NCI-H526 (cell line): Measurements from ENCODE around the gene SIGLEC1.

Experiments used
- DNase-seq, 2 experiments: peaks; one replicate each; lab custom pipeline; 2025; lab: John Stamatoyannopoulos, UW

Gene SIGLEC1

DNA sequence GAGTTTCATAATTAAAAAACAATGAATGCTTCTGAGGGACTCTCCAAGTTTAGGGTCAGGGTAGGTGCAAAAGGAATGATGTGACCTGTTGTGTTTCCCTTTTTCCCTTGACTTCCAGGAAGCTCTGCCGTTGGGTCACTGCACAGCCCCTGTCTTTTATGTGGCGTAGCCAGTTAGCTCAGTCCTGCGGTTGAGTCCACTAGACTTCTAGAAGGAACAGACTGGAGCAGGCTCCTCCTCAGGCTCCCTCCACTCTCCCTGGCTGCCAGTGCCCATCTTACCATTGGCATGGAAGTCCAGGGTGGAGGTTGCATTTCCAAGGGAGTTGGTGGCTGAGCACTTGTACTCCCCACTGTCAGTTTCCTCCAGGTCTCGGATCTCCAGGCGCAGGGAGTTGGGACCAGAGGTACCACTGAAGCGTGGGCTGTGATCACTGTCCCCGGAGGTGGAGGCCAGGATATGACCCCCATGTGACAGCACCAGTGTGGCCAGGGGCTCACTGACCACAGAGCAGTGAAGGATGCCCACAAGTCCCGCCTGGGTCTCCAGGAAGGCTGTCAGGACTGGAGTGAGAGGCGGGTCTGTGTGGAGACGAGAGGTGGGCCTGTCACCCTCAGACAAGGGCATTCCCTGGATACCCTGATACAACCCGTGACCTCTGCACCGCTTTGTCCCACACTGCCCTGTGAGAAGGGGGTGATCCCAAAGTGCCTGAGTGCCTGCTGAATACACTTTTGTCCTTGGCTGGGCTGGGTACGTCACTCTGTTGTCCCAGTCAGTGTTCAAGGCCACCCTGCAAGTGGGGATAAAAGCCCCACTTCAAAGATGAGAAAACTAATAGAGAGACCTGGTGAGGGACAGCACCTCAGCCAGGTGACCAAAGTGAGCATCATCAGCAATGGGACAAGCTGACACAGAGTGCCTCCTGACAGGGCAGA lies 11.1 kb downstream of the SIGLEC1 start:
- no peak for DNase-seq

DNA sequence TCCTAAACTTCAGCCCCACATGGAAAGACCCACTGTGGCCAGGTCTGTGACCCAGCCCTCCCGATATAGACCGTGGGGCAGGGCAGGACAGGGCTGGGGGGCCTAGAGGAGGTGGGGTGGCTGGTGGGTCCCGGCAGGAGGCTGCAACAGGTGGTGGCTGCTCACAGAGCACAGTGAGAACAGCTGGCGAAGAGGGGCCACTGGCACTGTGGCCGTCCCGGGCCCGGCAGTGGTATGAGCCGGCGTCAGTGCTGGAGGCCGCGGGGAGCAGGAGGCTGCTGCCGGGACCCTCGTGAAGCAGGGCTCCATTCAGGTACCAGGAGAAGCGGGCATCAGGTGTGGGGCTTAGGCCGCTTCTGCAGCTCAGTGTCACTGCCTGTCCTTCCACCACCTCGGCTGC lies 13.4 kb downstream of the SIGLEC1 start:
- no peak for DNase-seq

DNA sequence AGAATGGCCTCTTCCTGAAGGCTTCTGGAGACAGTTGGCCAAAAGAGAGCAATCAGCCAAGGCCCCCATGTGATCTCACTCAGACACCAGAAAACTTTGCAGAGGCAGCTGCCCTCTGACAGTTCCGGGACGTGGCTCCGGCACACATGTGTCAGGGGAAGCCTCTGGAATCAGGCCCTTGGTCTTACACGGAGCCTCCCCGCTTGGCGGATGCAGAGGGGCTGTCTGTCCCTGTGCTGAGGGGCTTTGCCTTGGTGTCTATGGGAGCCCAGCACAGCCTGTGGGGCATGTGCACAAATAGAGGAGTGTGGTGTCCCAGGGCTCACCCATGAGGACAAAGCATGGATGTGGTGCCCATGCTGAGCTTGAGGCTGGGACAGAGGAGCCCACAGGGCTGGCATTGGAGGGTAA lies 13.8 kb downstream of the SIGLEC1 start:
- DNase-seq, result no peak

DNA sequence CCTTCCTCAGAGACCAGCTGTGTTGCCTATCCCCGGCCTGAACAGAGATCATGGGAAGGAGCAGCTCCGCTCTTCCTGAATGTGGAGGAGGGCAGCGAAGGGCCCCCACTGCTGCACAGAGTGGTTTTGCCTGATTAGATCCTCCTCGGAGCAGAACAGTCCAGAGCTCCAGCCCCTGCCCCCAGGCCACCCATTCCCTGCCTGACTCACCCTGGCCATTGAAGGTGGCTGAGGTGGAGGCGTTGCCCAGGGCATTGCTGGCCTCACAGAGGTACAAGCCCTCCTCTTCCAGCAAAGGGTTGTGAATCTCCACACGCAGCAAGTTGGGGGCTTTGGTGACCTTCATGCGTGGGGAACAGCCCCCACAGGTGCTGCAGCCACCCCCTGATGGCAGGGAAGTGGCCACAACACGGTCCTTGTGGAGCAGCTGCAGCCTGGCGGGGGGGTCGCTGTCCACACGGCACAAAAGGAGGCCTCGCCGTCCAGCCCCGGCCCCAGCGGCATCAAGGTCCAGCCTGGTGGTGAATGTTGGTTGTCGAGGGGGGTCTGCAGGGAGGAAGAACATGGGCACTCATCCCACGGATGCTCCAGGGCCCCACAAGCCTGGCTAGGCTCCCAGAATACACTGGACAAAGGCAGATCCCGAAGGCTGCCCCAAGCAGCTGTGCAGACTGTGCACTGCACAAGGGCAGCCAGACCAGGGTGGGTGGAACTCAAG lies 14.7 kb downstream of the SIGLEC1 start:
- no peak for DNase-seq

DNA sequence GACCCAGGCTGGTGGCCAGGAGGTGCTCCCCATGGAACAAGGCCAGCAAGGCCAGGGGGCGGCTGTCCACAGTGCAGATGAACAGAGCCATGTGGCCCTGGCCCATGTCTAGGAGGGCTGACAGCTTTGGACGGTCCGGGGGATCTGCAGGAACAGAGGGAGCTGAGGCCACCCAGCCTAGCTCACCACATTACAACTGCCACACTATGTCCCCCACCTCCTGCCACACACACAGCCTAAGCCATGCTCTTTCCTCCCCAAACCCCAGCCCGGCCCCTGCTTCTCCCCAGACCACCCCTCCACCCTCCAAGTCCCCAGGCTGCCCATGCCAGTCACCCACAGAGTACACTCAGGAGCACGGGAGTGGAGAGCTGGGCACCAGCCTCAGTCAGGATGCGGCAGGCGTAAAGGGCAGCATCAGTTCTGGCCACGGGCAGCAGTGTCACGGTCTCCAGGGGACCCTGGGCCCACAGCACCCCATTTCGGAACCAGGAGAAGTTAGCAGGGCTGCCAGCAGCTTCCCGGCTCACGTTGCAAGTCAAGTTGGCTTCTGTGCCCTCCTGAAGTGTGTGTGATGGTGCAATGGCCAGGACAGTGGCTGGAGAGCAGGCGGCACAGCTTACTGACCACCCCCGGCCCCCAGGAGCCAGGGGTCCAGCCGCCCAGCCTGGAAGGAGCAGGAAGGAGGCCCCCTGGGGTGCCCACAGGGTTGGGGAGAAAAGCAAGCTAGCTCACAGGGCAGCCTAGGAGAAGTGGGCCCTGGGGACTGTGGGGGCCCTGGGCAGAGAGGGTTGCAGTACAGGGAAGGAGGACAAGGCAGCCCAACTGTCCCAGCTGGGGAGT lies 15.4 kb downstream of the SIGLEC1 start:
- DNase-seq, result no peak

DNA sequence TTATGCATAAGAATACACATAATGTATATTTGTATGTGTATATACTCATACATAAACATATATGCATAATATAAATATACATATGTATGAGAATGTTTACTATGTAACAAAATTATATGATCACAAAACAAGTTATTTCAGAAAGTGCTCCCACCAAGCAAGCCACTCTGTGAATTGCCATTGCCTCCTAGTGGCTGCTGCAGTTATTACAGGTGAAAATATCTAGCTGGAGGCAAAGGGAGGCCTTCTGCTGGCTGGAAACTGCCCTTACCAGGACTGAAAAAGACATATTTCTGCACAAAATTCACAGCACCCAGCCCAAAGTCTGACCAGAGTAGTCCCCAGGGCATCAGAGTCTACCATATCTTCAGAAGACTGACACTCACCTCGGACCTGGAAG lies 16.2 kb downstream of the SIGLEC1 start:
- DNase-seq, result peak; percentile 16 to 50

DNA sequence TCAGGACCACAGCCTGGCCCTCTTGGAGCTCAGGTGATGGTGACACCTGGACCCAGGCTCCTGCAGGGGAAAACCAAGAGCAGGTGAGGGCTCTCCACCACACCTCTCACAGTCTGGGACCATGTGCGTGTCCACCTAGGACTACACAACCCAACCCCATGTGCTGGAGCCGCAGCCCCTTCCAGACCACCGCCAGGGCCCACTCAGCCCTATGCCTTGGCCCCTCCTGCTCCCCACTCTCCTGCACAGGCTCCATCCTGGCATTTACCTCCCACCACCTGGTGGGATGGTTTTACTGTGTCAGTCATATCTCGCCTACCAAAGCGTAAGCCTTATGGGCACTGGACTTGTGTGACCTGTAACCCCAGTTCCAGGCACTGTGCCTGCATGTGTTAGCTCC lies 17.5 kb downstream of the SIGLEC1 start:
- no peak for DNase-seq

DNA sequence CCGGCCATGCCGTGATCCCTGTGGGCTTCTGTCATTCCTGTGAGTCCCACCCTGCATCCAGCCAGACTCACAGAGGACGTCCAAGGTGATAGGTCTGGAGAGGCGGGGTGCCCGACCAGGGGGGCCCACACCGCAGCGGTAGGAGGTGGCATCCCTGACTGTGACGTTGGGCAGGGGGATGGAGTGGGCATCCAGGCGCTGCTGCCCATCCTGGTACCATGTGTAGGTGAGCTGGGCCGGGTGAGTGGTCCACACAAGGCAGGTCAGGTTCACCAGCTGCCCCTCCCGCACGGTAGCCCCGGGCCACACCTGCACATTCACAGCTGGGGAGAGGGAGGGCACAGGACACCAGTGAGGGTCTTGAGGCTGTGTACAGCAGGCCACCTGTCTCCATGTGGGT lies 19.0 kb downstream of the SIGLEC1 start:
- DNase-seq, result no peak

DNA sequence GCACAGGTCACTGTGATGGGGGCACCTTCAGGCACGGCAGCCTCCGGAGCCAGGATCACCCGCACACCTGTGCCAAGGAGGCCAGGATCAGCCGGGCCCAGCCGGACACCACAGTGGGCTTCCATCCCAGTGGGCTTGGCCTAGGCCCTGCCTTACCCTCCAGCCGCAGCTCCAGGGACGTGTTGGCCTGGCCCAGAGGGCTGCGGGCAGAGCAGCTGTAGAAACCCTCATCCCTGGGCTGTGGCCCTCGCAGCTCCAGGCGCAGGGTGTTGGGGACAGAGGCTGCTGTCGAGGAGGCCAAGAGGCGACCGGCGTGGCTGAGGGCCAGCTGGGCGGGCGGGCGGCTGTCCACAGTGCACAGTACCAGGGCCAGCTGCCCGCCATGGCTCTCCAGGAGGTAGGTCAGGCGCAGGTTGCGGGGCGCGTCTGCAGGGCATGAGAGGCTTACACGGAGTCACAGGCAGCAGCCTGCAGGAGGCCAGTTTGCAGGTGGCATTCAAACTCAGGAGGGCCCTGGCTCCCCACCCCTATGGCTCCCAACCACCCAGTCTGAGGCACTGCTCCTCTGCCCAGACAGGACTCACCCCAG lies 19.6 kb downstream of the SIGLEC1 start:
- no peak for DNase-seq

DNA sequence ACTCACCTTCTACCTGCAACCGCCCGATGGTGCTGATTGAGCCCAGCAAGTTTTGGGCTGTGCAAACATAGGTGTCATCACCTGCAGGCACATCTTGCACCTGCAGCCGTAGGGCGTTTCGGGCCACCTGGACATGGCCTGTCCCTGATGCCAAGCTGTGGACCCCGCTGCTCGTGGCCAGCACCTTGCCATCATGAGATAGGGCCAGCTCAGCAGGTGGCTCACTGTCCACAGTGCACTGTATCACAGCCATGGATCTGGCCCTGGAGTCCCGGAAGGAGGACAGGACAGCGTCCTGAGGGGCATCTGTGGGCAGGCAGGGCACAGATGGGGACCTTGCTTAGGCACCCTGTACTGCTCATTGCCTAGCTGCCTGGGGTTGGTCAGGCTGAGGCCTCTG lies 20.5 kb downstream of the SIGLEC1 start:
- DNase-seq, result no peak

DNA sequence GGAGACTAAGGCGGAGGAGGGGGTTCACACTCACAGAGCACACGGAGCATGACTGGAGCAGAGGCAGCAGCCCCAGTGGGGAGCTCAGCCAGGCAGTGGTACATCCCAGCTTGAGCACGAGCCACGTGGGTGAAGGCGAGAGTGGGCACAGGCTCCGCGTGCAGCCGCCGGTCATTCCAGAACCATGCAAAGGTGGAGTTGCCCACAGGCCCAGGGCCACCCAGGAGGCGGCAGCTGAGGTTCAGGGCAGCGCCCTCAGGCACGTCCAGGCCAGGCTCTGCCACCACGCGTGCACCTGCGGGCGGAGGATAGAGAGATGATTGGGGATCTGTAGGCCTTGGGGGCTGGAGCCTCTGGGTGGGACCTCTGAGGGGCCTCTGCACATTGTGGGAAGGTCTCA lies 21.1 kb downstream of the SIGLEC1 start:
- DNase-seq, result no peak

DNA sequence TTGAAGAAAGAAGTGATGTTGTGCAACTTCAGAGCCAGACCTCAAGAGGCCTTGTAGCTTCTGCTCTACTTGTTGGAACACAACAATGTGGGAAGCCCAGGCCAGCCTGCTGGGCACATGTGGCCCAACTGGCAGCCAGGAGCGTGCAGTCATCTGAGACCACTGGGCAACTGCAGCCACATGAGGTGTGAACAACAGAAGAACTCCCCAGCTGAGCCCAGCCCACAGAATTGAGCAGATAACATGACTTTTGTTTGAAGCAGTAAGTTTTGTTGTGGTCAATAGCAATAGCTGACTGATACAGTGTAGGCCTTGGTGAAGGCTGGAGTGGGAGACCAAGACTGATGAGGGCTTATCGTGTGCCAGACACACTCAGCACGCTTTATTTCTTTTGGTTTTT lies 22.0 kb downstream of the SIGLEC1 start:
- DNase-seq, result no peak

DNA sequence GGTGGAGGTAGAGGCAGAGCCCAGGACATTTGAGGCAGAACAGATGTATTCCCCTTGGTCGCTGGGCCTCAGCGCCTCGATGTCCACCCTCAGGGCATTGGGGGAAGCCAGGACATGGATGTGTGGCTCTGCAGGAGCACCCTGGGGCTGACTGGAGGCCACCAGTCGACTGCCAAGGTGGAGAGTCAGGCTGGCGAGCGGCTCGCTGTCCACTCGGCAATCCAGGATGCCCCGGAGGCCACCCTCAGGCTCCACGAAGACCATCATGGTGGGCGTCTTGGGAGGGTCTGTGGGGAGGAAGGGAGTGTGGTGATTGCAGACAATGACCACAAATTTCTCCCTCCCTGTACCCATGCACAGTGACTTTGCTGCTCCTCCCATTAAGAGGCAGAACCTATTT lies 22.4 kb downstream of the SIGLEC1 start:
- DNase-seq, result no peak

DNA sequence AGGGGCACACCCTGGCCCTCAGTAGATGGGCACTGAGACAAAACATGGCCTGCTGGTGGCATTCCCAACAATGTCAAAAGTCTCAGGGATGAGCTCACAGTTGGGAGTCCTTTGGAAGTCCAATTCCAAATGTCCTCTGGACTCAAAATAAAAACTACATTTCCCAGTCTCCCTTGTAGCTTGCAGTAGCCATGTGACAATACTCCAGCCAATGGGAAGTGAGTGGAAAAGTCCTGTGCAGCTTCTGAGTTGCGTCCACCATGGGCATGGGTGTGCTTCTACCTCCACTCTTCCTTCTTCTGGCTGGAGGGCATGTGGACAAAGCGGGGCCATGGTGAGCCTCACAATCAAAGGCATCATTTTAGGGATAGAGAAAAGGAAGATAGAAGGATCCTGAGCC lies 24.7 kb downstream of the SIGLEC1 start:
- peak in 1 of 2 experiments; percentile 47 for DNase-seq

DNA sequence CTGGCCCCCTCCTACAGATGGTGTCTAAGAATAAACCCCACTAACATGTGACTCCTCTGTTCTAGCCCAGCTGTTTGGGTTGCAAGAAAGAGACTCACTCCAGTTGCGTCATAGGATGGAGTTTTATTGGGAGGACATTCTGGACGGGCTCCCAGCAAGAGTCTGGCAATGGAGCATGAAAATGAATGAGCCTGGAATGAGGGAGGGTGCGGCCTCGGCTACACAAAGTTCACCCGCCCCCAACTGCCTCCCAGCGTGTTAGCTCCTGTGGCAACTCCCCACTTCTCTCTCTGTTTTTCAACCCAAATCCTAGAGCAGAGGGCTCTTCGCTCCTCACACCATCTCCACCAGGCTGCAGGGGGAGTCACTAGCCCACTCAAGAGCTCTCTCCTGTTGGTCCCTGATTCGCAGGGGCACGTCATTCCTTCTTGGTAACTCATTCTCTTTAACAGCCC lies 25.5 kb downstream of the SIGLEC1 start:
- no peak for DNase-seq

DNA sequence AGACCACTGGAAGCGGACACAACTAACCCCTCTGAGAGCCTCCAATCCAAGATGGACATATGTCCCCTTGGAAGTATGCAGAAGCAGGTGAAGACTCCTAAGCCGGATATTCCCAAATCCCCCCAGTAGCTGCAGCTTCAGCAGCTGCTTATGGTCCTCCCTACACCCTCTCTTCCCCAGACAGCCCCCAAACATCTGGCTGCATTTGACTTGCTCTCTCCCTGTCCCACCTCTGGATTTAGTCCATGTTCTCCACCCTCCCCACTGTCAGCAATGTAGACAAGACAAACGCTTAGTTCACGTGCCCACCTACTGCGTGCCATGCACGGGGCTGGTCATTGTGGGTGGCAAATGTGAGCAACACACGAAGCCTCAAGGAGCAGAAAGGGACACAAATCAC lies 26.0 kb downstream of the SIGLEC1 start:
- no peak for DNase-seq

DNA sequence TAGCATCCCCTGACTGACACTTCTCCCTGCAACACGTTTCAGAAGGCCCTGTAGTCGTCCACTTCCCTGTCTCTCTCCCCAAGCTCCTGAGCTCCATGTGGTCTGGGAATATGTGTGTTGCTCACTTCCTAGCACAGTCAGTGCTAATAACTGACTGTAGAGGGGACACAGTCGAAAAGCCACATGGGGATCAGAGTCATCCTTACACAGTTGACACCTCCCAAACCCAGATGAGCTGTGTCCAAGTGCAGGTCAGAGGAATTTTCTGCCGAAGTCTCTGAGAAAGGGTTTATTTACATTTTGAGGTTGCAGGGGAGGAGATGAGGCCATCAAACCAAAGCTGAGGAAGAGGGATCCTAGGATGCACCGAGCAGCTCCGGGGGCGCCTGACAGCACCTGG lies 27.1 kb downstream of the SIGLEC1 start:
- DNase-seq, result no peak

DNA sequence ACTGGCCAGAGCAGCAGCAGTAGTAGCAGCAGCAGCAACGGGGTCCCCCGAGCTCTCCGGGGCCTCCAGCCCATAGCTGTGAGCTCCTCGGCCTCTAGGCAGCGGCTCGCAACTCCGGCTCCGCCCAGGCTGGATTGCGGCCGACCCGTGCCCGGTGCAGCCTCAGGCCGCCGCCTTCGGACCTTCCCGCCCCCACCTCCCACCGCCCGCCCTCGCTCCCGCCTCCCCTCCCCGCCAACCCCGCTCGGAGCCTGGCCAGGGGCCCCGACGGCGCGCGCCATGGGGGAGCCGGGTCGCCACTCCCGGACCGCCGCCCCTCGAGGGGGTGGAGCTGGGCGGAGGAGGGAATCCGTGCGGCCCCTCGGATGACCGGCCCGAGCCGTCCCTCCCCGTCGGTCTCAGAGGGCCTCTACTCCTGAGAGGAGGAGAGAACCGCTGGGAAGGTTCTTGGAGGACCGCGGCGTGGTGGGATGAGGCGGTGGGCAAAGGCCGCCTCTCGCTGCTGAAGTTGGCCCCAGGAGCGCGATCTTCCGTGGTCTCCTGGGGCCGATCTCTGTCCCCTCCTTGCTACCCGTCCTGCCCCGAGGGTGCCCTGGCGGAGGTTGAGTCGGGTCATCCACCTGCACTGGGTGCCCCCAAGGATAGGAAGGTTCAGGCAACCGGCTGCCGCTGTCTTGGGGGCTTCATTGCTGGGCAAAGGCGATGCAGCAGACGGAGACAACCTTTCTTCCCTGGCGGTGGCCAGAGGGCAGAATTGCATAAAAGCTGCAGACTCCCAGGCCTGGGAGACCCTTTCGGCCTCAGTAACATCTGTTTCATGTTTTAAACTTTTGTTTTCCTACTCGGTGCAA lies 30.2 kb downstream of the SIGLEC1 start, which contains the start of gene ADAM33:
Gene ADAM33 (minus strand): TSS at position 80 of the 851 bp plus-strand sequence. CDS start 6 bp downstream, at position 74.
- DNase-seq, result no peak

DNA sequence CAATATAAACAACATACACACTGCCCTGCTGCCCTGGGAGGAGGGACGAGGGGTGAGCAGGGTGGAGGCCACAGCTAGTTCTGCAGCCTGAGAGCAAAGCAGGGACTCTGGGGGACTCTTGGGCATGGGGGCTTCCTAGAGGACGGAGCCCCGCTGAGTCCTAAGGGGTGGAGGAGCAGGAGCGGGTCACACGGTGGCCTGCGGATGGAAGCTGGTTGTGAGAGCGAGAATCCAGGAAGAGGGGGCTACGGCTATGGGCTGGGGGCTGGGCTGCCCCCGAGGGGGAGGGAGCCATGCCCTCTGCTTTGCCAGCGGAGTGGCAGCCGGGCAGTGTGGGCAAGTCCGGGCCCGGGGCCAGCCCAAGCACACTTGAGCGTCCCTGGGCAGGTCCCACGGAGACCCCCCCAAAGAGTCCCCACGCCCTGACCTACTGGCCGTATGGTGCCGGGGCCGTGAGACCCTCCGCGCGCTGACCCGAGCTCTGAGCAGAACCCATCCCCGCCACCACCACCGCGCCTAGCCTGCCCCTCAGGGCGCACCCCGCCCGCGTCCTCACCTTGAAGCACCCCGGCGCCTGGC lies 31.0 kb downstream of the SIGLEC1 start:
- DNase-seq, result no peak

DNA sequence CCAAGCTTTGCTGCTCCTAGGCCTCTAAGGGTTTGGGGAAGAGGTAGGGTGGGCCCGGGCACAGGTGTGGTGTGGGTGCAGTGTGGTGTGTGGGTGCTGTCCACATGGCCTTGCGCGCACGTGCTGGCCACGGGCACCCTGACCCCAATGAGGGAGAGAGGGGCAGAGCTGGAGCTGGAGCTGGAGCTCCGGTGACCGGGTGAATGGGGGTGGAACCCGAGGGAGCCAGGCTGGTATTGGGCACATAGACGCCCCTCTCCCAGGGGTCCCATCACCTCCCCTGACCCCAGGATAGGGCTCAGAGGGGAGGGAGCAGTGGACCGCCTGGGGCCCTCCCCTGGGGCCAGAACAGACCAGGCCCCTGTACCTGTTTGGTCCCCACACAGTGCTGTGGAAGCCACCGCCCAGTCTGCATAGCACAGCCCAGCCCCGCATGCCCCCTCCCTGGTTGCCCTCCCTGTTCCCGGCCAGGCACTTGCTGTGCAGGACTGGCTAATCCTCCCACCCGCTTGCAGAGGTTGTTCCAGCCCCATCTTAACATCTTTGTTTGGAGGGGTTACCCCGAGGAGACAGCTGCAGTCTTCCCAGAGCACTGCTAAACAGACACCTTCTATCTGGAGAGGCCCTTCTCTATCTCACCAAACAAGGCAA lies 31.6 kb downstream of the SIGLEC1 start:
- DNase-seq, result no peak
